ENCODE results near the gene PSMG4. TPM values are rescaled to one million over a fixed set of nuclear protein-coding genes. Genes with fewer than 3 reads are reported as not detected.

PSMG4 gene
- total RNA-seq, 1 donor from 2014 or later, result 27.8 TPM

- Mint-ChIP-seq H3K27ac (peak overlapping the region; percentile 84), H3K4me1 (peaks cover 53% of the 10 kb centered on the region), H3K27me3 (ENCODE audit: low read depth) (peaks cover 61% of the 10 kb centered on the region), H3K36me3 (peaks cover 6% of the 10 kb centered on the region), H3K9me3 (no peaks in the 10 kb centered on the region), H3K4me3 (peak overlapping the region; percentile 84)
- TF ChIP-seq CTCF (IDR thresholded peaks at IDR 0.05; ENCODE audit: unreplicated experiment), result no peak
- DNase-seq (ENCODE audit: low spot score in 2 of 2, unreplicated experiment in 2 of 2), result peak in 1 of 2 experiments; percentile 55
These were observed 29.8 kb upstream of the PSMG4 start for GRCh38 chr6:3228771-3229565.

- Mint-ChIP-seq H3K36me3 (peaks cover under 1% of the 10 kb centered on the region), H3K27ac (no peak overlapping the region), H3K27me3 (ENCODE audit: low read depth) (peaks cover 58% of the 10 kb centered on the region), H3K4me1 (peaks cover 57% of the 10 kb centered on the region), H3K9me3 (no peaks in the 10 kb centered on the region), H3K4me3 (peak overlapping the region; percentile 84)
- TF ChIP-seq CTCF (IDR thresholded peaks at IDR 0.05; ENCODE audit: unreplicated experiment), result no peak
- DNase-seq (ENCODE audit: low spot score in 2 of 2, unreplicated experiment in 2 of 2), result no peak
These were observed 29.1 kb upstream of the PSMG4 start for GRCh38 chr6:3229566-3230178.

- no peak for DNase-seq (ENCODE audit: low spot score in 2 of 2, unreplicated experiment in 2 of 2)
- peak overlapping the region; percentile 75 for H3K27ac Mint-ChIP-seq
- no peak for TF ChIP-seq CTCF (IDR thresholded peaks at IDR 0.05; ENCODE audit: unreplicated experiment)
- no peaks in the 10 kb centered on the region for H3K9me3 Mint-ChIP-seq
- H3K36me3 Mint-ChIP-seq, result no peaks in the 10 kb centered on the region
- H3K4me3 Mint-ChIP-seq, result peak overlapping the region; percentile 84
- H3K4me1 Mint-ChIP-seq, result peaks cover 58% of the 10 kb centered on the region
- peaks cover 58% of the 10 kb centered on the region for H3K27me3 Mint-ChIP-seq (ENCODE audit: low read depth)
These were observed 28.4 kb upstream of the PSMG4 start for GRCh38 chr6:3230256-3230882.

- Mint-ChIP-seq H3K36me3 (no peaks in the 10 kb centered on the region), H3K27me3 (ENCODE audit: low read depth) (peaks cover 56% of the 10 kb centered on the region), H3K4me3 (peak overlapping the region; percentile 84), H3K27ac (peak overlapping the region; percentile 75), H3K4me1 (peaks cover 54% of the 10 kb centered on the region), H3K9me3 (no peaks in the 10 kb centered on the region)
- no peak for DNase-seq (ENCODE audit: low spot score in 2 of 2, unreplicated experiment in 2 of 2)
- TF ChIP-seq CTCF (IDR thresholded peaks at IDR 0.05; ENCODE audit: unreplicated experiment), result no peak
These were observed 27.9 kb upstream of the PSMG4 start for GRCh38 chr6:3230900-3231246.

GRCh38 chr6:3231247-3232016 is 27.3 kb upstream of the PSMG4 start:
- peaks cover 54% of the 10 kb centered on the region for H3K27me3 Mint-ChIP-seq (ENCODE audit: low read depth)
- H3K4me3 Mint-ChIP-seq, result peak overlapping the region; percentile 84

More at GRCh38 chr6:3231247-3232016, 27.3 kb upstream of the PSMG4 start:
- H3K4me1 Mint-ChIP-seq, result peaks cover 53% of the 10 kb centered on the region
- no peaks in the 10 kb centered on the region for H3K36me3 Mint-ChIP-seq
- TF ChIP-seq CTCF (IDR thresholded peaks at IDR 0.05; ENCODE audit: unreplicated experiment), result no peak
- DNase-seq (ENCODE audit: low spot score in 2 of 2, unreplicated experiment in 2 of 2), result peak; percentile 49 to 81
- peak overlapping the region; percentile 75 for H3K27ac Mint-ChIP-seq
- H3K9me3 Mint-ChIP-seq, result no peaks in the 10 kb centered on the region

All from mesothelial cell of epicardium (in vitro differentiated cells).